Hepatocyte (in vitro differentiated cells): Measurements from ENCODE around the gene NTNG2.

Experiments used
- EZH2 ChIP-seq: fragments of 200-600 bp; sonication (generic); IDR thresholded peaks from 2 replicates; pipeline ENCODE4 v1.6.1; 2016; ENCODE audit warnings: antibody characterized with exemption, mild to moderate bottlenecking, borderline replicate concordance
- EZH2phosphoT487 ChIP-seq: fragments of 200-600 bp; sonication (generic); IDR thresholded peaks from one replicate; pipeline ENCODE4 v1.6.1; 2018; ENCODE audit warnings: antibody characterized with exemption, mild to moderate bottlenecking, low read depth, moderate library complexity; ENCODE audit not compliant: unreplicated experiment, severe bottlenecking

DNA sequence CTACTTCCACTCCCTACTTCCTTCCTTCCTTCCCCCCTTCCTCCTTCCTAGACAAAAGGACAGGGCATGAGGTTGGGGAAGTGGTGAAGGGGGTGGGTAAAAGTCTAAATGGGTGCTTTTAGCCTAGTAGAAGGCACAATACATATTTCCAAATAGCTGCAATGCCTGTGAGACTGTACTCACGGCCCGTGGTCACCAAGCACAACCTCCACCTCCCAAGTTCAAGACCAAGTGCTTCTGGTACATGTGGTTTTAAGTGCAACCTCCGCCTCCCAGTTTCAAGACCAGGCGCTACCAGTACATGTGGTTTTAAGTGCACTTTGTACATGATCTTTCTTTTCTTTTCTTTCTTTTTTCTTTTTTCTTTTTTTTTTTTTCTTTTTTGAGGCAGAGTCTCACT lies 14.5 kb upstream of the NTNG2 start:
- TF ChIP-seq EZH2: no peak
- no peak for TF ChIP-seq EZH2phosphoT487
